HepG2 (cell line): ENCODE data around the gene NGEF. TPM values are rescaled to one million over a fixed set of nuclear protein-coding genes. Genes with fewer than 3 reads are reported as not detected.

Experiments used
- MYC ChIP-seq: sonication (generic); formaldehyde crosslinking; IDR thresholded peaks from 2 replicates; pipeline ENCODE4 v1.9.0; 2021; ENCODE audit warnings: missing genetic modification reagents, borderline replicate concordance
- NRL ChIP-seq: sonication (generic); formaldehyde crosslinking; IDR thresholded peaks from 2 replicates; pipeline ENCODE4 v1.5.0; 2020; ENCODE audit warnings: missing genetic modification reagents, mild to moderate bottlenecking, moderate library complexity, borderline replicate concordance
- ZIK1 ChIP-seq: sonication (generic); formaldehyde crosslinking; IDR thresholded peaks from 2 replicates; pipeline ENCODE4 v1.5.0; 2020; ENCODE audit warnings: mild to moderate bottlenecking, low read depth, missing genetic modification reagents, borderline replicate concordance
- ZNF280B ChIP-seq: sonication (generic); formaldehyde crosslinking; IDR thresholded peaks from 2 replicates; pipeline ENCODE4 v1.5.0; 2020; ENCODE audit warnings: missing genetic modification reagents, mild to moderate bottlenecking, borderline replicate concordance
- polyA plus RNA-seq, 8 experiments: library from polyadenylated mRNA; depleted of rRNA in 3 of 8; stranded (reverse) in 7 of 8; unstranded in 1 of 8; fragments of >200 nt; fragmentation: Illumina TruSeq in 4 of 8; extraction: Trizol in 4 of 8; gene quantifications; 2 replicates each; pipeline versions ENCODE4 v1.2.1 to v1.2.3, GENCODE V29; 2011 to 2016; ENCODE audit warnings: low read depth in 4 of 8, missing spikeins in 1 of 8, mixed read lengths in 1 of 8; ENCODE audit not compliant: insufficient read depth in 1 of 8
- total RNA-seq, 5 experiments: library from RNA; depleted of rRNA; stranded (reverse); fragments of >200 nt; fragmentation: Illumina TruSeq; extraction: Trizol; gene quantifications; 2 replicates each; pipeline ENCODE4 v1.2.3, GENCODE V29; 2016; ENCODE audit warnings: low read depth in 1 of 5
- TF ChIP-seq, protein P1 (sequence below), 2 experiments: fragments of 450-650 bp in 1 of 2; sonication (generic) in 1 of 2; formaldehyde crosslinking in 1 of 2; IDR thresholded peaks; 2 replicates each; pipeline versions ENCODE4 v1.6.1 to v1.8.0; 2016 to 2022; ENCODE audit warnings: antibody characterized with exemption in 1 of 2, mild to moderate bottlenecking in 1 of 2, missing genetic modification reagents in 1 of 2
- TF ChIP-seq, protein P2 (sequence below): sonication (generic); formaldehyde crosslinking; IDR thresholded peaks from 2 replicates; pipeline ENCODE4 v1.9.0; 2022; ENCODE audit warnings: low read depth, missing genetic modification reagents
- TF ChIP-seq, protein P3 (sequence below): sonication (generic); formaldehyde crosslinking; IDR thresholded peaks from 2 replicates; pipeline ENCODE4 v1.9.0; 2021; ENCODE audit warnings: mild to moderate bottlenecking, missing genetic modification reagents

The NGEF gene
- total and polyA plus RNA-seq, 2 of the 13 experiments (the other 11 are each of a cell fraction or from before 2014, with no cell fraction given) = 14.4 to 36.9 TPM

DNA sequence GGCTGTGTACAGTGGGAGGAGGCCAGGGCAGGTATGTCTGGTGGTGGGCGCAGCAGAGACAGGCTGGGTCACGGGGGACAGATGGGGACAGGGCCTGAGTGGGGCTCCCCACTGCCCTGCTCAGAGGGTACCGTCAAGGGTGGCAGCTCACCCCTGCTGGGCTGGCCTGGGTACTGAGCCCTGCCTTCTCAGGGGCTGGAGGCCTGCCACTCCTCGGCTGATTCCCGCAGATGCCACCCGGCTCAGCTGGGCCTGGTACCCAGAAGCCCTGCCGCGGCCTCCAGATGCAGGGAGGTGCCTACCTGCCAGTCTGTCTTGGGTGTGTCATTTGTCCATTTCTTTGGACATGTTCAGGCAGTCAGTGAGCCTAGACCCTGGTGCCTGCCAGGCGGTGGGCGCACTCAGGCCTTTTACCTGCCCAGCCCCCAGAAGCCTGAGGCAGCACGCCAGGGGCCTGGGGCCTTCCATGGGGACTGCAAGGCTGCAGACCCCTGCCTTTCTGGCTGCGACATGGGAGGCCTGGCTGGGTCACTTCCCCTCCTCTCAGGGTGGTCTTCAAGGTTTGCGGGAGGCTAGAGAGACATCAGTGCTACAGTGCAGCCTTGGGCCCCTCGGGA is 139.7 kb downstream of the NGEF start (continued):
- 0 out of 2 replicates have a peak, but pooled peaks have one; percentile 62 for TF ChIP-seq ZIK1 (CRISPR knock-in tag)
- TF ChIP-seq, protein P1, sequence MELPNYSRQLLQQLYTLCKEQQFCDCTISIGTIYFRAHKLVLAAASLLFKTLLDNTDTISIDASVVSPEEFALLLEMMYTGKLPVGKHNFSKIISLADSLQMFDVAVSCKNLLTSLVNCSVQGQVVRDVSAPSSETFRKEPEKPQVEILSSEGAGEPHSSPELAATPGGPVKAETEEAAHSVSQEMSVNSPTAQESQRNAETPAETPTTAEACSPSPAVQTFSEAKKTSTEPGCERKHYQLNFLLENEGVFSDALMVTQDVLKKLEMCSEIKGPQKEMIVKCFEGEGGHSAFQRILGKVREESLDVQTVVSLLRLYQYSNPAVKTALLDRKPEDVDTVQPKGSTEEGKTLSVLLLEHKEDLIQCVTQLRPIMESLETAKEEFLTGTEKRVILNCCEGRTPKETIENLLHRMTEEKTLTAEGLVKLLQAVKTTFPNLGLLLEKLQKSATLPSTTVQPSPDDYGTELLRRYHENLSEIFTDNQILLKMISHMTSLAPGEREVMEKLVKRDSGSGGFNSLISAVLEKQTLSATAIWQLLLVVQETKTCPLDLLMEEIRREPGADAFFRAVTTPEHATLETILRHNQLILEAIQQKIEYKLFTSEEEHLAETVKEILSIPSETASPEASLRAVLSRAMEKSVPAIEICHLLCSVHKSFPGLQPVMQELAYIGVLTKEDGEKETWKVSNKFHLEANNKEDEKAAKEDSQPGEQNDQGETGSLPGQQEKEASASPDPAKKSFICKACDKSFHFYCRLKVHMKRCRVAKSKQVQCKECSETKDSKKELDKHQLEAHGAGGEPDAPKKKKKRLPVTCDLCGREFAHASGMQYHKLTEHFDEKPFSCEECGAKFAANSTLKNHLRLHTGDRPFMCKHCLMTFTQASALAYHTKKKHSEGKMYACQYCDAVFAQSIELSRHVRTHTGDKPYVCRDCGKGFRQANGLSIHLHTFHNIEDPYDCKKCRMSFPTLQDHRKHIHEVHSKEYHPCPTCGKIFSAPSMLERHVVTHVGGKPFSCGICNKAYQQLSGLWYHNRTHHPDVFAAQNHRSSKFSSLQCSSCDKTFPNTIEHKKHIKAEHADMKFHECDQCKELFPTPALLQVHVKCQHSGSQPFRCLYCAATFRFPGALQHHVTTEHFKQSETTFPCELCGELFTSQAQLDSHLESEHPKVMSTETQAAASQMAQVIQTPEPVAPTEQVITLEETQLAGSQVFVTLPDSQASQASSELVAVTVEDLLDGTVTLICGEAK (IDR thresholded peaks at IDR 0.05) = no peak
- TF ChIP-seq, protein P1 (CRISPR knock-in tag; IDR thresholded peaks at IDR 0.05) = peak; percentile 40; the same call in 1 of the 2 replicates
- TF ChIP-seq, protein P2, sequence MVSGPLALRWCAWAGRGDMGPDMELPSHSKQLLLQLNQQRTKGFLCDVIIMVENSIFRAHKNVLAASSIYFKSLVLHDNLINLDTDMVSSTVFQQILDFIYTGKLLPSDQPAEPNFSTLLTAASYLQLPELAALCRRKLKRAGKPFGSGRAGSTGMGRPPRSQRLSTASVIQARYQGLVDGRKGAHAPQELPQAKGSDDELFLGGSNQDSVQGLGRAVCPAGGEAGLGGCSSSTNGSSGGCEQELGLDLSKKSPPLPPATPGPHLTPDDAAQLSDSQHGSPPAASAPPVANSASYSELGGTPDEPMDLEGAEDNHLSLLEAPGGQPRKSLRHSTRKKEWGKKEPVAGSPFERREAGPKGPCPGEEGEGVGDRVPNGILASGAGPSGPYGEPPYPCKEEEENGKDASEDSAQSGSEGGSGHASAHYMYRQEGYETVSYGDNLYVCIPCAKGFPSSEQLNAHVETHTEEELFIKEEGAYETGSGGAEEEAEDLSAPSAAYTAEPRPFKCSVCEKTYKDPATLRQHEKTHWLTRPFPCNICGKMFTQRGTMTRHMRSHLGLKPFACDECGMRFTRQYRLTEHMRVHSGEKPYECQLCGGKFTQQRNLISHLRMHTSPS (CRISPR knock-in tag) = peak; percentile 81
- TF ChIP-seq MYC (CRISPR knock-in tag) = 0 out of 2 replicates have a peak, but pooled peaks have one; percentile 17
- TF ChIP-seq ZNF280B (CRISPR knock-in tag) = no peak
- TF ChIP-seq, protein P3, sequence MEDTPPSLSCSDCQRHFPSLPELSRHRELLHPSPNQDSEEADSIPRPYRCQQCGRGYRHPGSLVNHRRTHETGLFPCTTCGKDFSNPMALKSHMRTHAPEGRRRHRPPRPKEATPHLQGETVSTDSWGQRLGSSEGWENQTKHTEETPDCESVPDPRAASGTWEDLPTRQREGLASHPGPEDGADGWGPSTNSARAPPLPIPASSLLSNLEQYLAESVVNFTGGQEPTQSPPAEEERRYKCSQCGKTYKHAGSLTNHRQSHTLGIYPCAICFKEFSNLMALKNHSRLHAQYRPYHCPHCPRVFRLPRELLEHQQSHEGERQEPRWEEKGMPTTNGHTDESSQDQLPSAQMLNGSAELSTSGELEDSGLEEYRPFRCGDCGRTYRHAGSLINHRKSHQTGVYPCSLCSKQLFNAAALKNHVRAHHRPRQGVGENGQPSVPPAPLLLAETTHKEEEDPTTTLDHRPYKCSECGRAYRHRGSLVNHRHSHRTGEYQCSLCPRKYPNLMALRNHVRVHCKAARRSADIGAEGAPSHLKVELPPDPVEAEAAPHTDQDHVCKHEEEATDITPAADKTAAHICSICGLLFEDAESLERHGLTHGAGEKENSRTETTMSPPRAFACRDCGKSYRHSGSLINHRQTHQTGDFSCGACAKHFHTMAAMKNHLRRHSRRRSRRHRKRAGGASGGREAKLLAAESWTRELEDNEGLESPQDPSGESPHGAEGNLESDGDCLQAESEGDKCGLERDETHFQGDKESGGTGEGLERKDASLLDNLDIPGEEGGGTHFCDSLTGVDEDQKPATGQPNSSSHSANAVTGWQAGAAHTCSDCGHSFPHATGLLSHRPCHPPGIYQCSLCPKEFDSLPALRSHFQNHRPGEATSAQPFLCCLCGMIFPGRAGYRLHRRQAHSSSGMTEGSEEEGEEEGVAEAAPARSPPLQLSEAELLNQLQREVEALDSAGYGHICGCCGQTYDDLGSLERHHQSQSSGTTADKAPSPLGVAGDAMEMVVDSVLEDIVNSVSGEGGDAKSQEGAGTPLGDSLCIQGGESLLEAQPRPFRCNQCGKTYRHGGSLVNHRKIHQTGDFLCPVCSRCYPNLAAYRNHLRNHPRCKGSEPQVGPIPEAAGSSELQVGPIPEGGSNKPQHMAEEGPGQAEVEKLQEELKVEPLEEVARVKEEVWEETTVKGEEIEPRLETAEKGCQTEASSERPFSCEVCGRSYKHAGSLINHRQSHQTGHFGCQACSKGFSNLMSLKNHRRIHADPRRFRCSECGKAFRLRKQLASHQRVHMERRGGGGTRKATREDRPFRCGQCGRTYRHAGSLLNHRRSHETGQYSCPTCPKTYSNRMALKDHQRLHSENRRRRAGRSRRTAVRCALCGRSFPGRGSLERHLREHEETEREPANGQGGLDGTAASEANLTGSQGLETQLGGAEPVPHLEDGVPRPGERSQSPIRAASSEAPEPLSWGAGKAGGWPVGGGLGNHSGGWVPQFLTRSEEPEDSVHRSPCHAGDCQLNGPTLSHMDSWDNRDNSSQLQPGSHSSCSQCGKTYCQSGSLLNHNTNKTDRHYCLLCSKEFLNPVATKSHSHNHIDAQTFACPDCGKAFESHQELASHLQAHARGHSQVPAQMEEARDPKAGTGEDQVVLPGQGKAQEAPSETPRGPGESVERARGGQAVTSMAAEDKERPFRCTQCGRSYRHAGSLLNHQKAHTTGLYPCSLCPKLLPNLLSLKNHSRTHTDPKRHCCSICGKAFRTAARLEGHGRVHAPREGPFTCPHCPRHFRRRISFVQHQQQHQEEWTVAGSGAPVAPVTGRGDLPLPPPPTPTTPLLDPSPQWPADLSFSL (CRISPR knock-in tag) = peak; percentile 24; the same call in 1 of the 2 replicates
- TF ChIP-seq NRL (CRISPR knock-in tag) = peak; percentile 58; the same call in 1 of the 2 replicates
